GM15510 (cell line): ENCODE measurements around the gene CASQ2.

Experiments
- POLR2A ChIP-seq: IDR thresholded peaks from 3 replicates; pipeline ENCODE4 v1.6.1; 2011; ENCODE audit warnings: borderline replicate concordance; ENCODE audit not compliant: insufficient read length; ENCODE audit errors: extremely low read depth

CASQ2 gene

GRCh38 chr1:115671176-115671934, 97.2 kb downstream of the CASQ2 start:
- TF ChIP-seq POLR2A = no peak

DNA sequence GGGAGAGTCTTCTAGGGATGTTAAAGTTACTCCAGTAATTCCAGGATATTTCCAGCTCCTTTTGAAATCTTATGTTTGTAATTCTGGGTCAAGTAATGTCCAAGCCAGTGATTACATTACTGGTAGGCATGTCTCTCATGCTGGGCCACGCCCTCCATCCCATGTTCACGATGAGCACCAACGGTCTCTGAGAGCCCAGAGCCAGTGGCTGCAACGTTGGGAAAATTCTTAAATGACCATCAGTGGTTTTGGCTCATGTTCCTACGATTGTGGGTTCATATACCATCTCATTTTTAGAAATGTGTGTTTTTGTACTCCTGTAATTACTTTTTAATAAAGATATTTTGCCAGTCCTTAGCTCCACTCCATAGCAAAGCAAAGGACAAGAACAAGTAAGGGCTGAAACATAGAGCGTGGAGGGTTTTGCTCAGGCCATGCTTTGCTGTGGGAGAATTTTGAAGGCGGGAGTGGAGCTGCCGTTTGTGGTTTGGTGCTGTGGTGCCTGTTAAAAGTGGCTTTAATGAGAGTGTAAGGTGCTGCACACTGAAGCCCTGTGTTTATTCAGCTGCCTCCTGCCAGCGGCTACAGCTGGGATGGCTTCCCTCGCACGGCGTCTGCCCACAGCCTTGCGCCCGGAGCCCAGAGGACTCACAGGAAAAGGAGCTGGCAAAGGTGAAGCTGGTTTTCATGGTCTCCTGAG, 97.9 kb downstream of the CASQ2 start:
- no peak for TF ChIP-seq POLR2A

GRCh38 chr1:115669886-115670285, 98.6 kb downstream of the CASQ2 start:
- TF ChIP-seq POLR2A = no peak

- no peak for TF ChIP-seq POLR2A
Measured at GRCh38 chr1:115669002-115669673, 99.4 kb downstream of the CASQ2 start.

DNA sequence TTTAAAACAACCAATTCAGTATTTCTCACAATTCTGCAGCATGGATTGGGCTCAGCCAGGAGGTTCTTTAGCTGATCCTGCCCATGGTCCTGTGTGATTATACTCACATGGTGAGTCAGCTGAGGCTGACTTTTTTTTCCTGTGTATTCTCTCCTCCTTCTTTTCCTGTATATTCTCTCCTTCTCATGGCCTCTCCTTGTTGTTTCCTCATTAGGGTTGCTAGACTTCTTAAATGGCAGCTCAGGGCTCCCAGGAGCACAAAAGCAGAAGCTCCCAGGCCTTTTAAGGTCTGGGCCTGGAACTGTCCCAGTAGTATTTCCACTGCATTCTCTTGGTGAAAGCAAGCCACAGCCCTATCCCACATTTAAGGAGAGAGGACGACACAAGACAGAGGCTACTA, 99.9 kb downstream of the CASQ2 start:
- TF ChIP-seq POLR2A = no peak

- TF ChIP-seq POLR2A = no peak
Measured at GRCh38 chr1:115666702-115667101, 101.8 kb downstream of the CASQ2 start.

DNA sequence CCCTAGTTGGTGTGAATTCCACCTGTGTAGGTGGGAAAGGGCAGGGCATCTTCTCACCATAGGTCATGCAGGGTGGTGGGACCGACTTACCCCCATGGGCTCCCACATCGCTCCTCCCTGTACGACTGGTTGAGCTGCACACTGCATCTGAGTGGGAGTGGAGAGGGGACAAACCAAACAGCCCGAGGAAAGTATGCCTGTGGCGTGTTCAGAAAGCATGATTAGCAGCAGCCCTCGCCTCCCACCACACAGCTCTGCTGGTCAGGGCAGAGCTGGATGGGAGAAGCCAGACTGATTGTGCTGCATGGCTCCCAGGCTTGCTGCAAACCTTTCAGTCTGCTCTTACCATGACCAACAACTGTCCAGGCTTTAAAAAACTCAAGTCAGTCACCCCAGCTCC, 102.3 kb downstream of the CASQ2 start:
- no peak for TF ChIP-seq POLR2A

DNA sequence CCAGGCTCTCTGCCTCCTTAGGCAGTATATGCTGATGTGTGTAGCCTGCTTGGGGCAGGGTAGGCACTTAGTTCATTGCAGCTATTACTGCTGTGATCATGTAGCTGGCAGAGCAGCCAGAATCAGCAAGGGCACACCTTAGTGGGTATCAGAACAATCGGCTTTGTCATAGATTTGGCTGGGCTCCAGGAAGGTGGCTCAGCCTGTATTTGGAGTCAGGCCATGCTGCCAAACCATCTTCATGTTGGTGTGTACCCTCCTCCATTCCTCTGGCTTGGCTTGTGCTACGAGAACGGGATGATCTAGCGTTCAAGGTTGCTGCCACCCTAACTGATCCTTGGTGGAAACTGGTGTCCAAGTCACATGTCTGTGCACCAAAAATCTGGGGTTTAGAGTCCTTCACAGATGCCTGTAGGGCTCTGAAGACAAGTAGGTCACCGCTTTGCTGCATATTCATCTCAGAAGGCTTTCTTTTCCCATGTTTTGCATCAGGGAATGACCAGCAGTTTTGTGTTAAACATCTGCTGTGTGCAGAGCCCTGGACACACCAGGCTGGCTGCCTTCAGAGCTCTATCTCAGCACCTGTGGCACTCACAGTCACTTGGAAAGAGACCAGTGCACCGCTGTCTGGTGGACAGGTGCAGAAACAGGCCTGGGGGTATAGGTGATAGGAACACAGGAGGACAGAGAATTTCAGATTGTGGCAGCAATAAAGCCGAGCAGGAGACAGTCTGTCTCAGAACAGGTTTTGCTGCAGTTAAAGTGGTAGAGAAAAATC, 103.0 kb downstream of the CASQ2 start:
- no peak for TF ChIP-seq POLR2A

- TF ChIP-seq POLR2A = no peak
Measured at GRCh38 chr1:115661157-115661556, 107.4 kb downstream of the CASQ2 start.

GRCh38 chr1:115660151-115660550, 108.4 kb downstream of the CASQ2 start:
- TF ChIP-seq POLR2A = no peak

DNA sequence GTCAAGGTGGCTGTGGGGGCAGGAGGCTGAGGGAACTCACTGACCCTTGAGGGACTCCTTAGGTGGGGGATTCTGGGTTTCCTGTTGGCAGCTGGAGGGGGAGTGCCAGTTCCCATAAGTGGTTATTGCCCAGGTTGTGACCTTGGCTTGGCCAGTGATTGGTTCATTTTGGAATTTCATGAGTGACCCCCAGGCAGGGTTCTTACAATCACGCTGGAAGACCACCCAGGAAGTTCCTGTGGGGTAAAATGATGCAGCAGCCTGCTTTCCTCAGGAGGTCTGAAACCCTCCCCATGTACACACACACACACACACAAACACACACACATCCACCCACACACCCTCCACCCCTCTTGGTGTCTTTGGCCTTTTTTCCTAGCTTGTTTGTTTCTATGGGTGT, 109.9 kb downstream of the CASQ2 start:
- TF ChIP-seq POLR2A = no peak

GRCh38 chr1:115656461-115657077, 111.9 kb downstream of the CASQ2 start:
- no peak for TF ChIP-seq POLR2A

- TF ChIP-seq POLR2A = no peak
Measured at GRCh38 chr1:115655916-115656315, 112.6 kb downstream of the CASQ2 start.

- TF ChIP-seq POLR2A = no peak
Measured at GRCh38 chr1:115655306-115655663, 113.2 kb downstream of the CASQ2 start.
